ENCODE data around the gene PIP5K1B.

PIP5K1B gene

DNA sequence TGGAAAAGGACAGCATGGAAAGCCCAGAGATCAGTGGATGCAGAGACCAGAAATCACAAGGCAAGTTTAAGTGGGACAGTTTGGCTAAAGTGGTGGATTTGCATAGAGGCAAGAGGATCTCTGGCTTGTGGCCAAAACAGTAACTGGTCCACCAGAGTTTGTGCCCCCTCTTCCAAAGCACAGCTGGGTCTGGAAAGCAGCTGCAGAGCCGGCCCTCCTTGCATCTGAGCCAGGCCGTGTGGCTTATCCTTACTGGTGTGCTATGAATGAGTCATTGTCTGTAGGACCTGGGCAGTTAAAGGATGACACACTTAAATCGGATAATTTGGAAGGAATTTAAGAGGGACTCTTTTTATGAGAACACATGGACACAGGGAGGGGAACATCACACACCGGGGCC, 146.6 kb downstream of the PIP5K1B start:
- peak in 1 of 56 donors; percentile 11 for DNase-seq

DNA sequence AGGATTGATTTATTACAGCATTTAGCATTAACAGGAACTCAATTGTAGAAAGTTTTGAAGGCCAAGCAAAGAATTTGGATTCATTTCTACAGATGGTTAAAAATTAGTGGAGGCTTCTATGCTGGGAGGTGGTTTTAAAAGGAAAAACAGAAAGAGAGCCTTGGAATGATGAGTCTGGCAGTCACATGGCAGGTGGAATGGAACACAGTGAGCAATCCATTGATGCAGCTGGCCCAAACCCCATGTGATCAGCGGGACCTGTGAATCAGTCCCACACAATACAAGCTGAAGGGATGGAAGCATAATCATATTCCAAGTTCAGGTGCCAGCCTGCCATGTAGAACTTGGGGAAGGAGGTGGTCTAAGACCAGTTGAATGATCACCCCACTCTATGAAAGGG, 147.9 kb downstream of the PIP5K1B start:
- no peak for DNase-seq

DNA sequence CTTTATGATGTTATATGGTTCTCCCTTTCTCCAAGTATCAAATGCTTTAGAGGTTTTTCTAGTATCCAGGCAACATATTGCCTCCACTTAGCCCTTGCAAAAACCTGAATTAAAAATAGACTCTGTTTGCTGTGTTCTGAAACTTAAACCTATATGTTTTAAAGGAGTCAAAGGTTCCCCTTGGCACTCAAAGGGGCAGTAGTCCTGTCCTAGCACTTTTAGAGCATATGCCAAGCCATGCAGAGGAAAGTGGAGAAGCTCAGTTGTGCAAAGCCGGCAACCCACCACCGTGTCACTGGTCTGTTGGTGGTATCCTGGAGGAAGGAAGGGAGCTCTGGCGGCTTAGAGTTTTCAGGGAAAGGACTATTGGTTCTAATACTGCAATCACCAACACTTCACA, 154.3 kb downstream of the PIP5K1B start:
- DNase-seq, result no peak

DNA sequence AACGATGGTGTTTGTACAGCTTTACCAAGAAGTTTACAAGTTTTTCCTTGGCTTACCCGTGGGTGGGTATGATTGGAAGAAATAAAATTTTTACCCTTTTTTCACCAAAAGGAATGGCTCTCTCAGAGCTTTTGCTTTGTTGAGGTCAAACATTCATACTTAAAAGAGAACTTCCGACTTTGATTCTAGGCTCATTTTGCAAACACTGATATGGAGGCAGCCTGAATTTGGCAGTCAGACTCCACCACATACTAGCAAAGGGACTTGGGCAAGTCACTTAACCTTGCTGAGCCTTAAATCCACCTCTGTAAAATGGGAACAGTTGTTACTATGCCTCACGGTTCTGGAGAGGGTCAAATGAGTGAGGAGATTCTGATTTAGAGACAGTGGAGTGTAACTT, 155.4 kb downstream of the PIP5K1B start:
- DNase-seq, result no peak

- no peak for DNase-seq
Measured at GRCh38 chr9:68861436-68861835, 156.4 kb downstream of the PIP5K1B start.

DNA sequence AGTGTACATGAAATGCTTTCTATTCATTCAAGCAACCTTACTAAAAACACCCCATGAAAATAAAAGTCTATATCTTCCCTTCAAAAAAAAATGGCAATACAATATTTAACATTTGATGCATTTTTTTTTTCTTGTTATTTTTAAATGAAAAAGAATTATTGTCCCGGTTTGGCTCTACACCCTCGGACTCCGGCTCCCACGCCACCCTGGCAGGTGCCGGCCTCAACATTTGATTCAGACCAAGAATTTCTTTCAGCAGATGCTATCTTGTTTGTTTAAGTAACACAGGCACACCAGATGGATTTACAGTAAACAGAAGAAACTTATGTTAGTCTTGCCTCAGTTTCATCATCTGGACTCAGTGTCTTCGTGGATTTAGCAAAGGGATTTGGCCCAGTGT, 162.0 kb downstream of the PIP5K1B start:
- DNase-seq, result no peak

GRCh38 chr9:68869022-68869421, 164.0 kb downstream of the PIP5K1B start:
- DNase-seq, result no peak

- DNase-seq, result no peak
Measured at GRCh38 chr9:68870086-68870485, 165.0 kb downstream of the PIP5K1B start.

DNA sequence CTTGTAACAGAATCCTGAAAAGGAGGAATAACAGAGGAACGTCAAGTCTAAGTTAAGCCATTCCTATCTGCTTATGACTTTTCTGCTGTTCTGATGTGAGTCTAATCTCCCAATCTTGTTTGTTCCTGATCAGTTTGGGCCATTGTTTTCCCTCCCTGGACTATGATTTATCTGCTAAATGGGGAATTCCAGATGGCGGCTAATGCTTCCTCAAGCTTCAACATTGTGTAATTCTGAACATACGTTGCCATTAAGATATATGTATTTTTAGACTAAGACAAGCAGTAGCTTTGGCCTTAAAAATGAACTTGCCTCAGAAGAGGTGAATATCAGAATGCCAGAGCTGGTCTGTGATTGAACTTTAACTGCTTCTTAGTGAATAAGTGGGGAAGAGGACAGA, 166.2 kb downstream of the PIP5K1B start:
- DNase-seq, result no peak

GRCh38 chr9:68872026-68872501, 167.0 kb downstream of the PIP5K1B start:
- peak in 1 of 56 donors; percentile 2 for DNase-seq

DNA sequence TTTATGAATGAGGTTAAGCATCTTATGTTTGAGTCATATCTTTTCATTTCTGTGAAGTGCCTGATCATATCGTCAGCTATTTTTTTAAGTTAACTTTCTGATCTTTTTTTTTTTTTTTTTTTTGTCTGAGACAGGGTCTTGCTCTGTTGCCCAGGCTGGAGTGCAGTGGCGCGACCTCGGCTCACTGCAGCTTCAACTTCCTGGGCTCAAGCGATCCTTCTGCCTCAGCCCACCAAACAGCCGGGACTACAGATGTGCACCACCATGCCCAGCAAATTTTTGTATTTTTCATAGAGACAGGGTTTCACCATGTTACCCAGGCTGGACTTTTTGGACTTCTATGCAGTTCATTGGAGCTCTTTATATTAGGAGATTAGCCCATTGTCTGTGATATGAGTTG, 168.1 kb downstream of the PIP5K1B start:
- no peak for DNase-seq

DNA sequence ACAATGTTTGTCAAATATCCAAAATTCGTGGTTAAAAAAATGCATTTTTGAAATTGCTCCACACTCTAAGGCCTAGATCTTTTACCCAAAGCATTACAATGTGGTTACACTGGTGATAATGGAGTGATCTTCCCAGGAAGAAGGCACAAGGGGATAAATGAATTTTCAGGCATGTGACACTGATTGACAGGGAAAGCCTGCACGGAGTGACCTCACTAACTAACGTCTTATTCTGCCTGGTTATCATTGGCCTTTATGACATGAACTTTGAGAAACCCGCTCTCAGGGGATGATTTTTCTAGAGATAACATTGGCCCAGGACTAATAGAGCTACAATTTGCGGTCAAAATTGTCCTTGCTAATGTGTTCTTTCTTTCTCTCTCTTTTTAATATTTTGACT, 171.2 kb downstream of the PIP5K1B start:
- no peak for DNase-seq

DNA sequence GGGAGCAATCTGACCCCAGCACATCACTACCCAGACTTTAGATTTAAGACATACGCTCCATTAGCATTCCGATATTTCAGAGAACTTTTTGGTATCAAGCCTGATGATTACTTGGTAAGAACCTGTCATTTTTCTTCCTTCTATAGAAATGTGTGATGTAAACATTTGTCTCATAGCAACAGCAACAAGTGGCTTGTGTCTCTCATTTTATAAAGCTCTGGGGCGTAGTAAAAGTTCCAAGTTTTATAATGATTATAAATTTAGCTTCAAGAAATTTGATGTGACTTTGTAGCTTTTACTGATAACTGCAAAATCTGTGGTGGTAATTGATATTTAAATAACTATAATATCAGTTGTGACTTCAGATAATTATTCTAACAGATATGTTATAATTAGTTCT, 171.6 kb downstream of the PIP5K1B start:
- no peak for DNase-seq

DNA sequence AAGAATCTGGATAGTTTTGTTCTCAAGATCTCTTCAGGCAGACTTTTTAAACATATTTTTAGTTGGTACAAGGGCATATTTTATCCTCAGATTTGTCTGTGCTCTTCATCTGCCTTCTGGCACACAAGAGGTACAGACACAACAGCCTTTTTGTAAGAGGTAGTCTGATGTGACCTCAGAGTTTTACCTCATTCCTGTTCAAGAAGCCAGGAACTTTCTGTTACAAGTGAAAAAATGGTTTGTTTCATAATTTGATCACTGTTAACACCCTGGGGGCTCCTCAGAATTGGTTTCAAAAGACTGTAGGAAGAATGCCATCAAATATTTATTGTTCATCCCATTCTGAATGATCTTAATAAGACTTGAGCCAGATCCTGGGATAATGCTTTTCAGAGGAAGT, 172.2 kb downstream of the PIP5K1B start:
- DNase-seq, result no peak

DNA sequence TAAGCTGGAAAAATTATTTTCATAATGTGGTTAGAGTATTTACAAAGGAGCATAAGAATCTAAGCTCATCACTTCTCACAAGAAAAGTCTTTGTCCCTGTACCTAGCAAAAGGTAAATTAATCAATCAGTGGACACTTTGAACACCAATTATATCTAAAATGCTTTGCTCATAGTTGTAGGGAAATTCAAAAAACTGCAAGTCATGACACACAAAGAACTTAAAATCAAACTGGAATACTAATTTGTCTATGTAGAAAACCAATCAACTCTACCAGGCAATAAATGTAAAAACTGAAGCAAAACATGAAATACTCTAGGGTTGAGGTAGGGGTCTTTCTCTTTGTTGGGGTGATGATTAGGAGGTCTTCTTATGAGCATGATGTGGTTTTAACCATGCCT, 173.4 kb downstream of the PIP5K1B start:
- no peak for DNase-seq

- DNase-seq, result no peak
Measured at GRCh38 chr9:68883224-68883623, 178.2 kb downstream of the PIP5K1B start.

GRCh38 chr9:68887232-68887631, 182.2 kb downstream of the PIP5K1B start:
- DNase-seq, result peak in 1 of 56 donors; percentile 4

DNA sequence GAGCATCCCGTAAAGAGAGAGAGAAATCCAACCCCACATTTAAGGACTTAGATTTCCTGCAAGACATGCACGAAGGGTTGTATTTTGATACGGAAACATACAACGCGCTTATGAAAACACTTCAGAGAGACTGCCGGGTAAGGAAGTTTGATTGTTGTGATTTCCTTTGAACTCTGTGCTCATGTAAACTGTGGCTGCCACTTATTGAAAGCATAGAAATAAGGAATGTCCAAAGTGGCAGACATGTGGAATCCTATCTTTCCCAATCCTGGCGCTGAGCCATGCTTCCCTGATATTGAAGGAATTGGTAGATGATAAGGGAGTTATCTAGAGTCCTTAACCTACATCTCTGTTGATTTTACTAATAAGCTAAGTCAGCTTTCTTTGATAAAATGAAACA, 189.5 kb downstream of the PIP5K1B start:
- no peak for DNase-seq

DNA sequence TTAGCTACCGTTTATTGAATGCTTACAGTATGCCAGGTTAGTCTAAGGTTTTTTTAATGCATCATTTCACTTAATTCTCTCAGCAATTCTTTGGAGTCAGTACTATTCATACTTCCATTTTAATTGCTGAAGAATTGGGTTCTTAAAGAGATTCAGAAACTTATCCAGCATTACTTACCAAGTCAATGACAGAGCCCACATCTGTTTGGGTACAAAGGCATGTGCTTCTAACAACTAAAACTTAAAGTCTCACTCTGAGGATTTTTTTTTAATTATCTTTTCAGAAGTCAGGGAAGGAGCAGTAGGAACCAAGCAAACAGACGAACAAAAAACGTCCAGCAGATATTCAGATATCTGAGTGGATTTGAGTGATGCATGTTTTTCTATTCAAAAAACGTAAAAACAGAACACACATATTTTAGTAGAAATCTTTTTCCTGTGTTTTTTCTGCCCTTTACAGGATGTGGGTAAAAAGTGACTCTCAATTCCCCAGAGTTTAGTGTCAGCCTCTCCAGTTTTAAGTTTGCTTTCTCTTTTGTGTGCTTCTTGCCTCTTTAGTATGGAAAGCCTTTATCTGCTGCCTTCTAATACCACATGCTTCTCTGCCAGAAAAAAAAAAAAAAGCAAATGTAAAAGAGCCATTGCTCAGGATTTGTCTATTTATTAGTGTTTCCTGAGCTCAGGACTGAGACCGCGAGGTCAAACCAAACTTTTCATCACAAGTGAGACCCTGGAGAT, 190.9 kb downstream of the PIP5K1B start:
- no peak for DNase-seq

- DNase-seq, result no peak
Measured at GRCh38 chr9:68896486-68896885, 191.4 kb downstream of the PIP5K1B start.

DNA sequence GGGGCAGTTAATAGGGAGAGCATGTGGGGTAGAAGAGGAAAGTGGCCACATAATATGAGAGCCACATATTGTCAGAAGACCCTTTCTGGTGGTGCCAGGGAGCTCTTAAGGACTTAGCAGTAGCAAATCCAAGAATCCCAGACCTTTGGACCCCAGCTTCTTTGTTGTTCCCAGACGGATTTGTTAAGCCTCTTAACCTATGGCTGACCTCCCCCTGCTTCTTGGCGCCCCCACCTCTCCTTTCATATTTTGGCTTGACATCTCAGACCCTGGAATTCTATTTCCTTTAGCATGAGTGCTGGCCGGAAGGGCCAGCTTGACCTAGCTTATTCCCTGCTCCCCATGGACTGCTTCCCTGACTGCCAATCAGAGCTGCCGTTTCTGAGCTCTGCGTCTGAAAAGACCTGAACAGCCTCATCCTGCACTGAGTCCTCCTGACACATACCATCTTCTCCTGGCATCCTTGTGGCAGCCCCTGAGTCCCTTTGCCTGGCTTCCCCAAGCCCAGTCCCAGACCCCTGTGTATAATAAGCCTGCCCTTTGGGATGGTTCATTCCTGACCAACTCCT, 192.6 kb downstream of the PIP5K1B start:
- no peak for DNase-seq

GRCh38 chr9:68898781-68899439, 193.9 kb downstream of the PIP5K1B start:
- no peak for DNase-seq

DNA sequence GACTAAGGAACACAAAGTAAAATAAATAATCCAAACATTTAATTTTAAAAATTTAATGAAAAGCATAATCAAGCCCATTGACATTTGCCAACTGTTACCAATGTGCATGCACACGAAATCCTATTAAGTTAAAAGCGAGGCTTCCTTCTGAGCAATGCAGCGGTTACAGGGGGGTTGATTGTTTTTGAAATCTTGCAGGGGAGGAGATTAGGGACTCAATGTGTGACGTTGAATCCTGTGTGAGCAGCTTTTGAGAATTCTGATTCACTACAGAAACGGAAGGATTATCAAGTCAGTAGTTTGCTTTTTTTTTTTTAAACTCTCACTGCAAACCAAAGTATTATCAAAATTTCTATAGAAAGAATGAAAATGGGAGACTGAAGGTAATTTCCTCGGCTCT, 199.4 kb downstream of the PIP5K1B start:
- DNase-seq, result no peak

Measured in amygdala (tissue), 56 donors.